COLO829 (cell line): ENCODE data around the gene CEP170.

Experiments used
- DNase-seq: peaks from one replicate; pipeline ENCODE4 v3.0.0; 2012; ENCODE audit warnings: low spot score

CEP170 gene

DNA sequence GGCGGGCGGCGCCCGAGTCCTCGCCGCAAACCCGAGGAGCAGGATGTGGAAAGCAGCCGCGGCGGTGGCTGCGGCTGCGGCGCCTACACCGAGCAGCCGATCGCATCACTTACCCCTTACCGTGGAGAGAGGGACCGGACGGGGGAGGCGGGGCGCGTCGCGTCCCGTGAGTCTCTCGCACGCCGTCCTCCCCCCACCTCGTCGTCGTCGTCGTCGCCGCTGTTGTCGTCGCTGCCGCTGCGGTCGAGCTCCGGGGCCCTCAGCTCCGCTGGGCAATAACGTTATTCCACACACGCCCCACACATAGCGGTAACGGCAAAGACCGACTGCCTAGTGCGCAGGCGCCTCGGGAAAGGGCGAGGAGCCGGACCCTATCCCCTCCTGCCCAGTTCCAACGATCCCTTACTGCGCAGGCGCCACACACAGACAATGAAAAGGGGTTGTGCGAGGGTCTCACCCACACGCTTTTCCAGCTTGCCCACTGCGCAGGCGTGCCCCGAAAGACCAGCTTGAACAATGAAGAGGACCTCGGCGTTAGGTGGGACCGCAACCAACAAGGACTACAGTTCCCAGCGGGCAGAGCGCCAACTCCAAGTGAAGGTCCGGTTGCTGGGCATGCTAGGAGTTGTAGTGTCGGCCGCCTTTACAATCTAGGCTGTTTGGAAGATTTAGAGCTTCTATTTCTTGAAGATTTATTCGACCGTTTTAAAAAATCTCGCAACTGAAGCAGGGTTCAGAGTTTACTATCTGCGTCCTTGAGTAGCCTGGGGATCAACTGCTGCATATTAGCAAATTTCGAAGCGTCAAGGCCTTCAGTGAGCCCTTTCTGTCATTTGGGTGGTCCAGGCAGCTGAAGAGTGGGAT lies at the start of gene CEP170:
Gene CEP170, minus strand, starts transcription at position 355 of the 864 bp plus-strand sequence. CDS start 30,001 bp downstream, outside the sequence.
- peak; percentile 99 for DNase-seq

DNA sequence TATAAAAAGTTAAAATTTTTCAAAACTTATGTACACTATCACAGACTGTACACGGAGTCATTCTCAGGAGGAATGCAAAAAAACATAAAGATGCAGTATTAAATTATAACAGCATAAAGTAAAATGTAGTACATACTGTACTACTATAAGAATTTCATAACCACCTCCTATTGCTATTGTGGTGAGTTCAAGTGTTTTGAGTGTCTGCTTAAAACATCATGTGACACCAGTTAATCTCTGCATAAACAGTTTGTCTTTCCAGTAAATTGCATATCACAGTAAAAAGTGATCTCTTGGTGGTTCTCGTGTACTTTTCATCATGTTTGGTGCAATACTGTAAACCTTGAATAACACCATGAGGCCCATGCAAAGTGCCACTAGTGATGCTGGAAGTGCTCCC lies 46.0 kb upstream of the CEP170 start:
- no peak for DNase-seq

DNA sequence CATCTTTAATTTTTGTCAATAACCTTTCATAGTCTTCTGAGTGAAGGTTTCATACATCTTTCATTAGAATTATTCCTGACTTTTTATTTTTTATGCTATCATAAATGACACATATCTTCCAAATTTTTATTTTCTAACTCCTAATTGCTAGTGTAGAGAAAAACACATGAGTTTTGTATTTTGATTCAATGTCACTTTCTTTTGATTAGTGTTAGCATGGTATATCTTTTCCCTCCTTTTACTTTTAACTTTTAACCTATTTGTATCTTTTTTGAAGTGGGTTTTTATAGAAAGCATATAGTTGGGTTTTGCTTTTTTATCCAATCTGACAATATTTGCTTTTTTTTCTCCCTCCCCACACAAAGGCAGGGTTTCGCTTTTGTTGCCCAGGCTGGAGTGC lies 44.0 kb upstream of the CEP170 start:
- DNase-seq: no peak

DNA sequence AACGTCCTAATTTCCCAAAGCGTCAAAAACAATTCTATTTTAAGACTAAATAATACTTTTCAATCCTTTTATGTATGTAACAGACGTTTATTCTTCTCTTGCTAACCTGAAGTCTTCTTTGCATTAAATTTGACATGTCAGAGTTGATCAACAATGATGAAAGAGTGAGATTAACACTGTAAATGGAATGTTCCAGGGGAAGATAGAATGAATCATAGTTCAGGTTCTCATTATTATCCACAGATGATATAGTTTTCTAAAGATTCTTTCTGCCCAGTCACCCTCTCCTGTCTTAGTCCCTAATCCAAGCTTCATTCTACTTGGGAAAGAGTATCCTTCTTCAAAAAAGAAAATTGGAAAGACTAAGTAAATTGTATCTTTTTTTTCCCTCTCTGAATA lies 39.6 kb upstream of the CEP170 start:
- no peak for DNase-seq

DNA sequence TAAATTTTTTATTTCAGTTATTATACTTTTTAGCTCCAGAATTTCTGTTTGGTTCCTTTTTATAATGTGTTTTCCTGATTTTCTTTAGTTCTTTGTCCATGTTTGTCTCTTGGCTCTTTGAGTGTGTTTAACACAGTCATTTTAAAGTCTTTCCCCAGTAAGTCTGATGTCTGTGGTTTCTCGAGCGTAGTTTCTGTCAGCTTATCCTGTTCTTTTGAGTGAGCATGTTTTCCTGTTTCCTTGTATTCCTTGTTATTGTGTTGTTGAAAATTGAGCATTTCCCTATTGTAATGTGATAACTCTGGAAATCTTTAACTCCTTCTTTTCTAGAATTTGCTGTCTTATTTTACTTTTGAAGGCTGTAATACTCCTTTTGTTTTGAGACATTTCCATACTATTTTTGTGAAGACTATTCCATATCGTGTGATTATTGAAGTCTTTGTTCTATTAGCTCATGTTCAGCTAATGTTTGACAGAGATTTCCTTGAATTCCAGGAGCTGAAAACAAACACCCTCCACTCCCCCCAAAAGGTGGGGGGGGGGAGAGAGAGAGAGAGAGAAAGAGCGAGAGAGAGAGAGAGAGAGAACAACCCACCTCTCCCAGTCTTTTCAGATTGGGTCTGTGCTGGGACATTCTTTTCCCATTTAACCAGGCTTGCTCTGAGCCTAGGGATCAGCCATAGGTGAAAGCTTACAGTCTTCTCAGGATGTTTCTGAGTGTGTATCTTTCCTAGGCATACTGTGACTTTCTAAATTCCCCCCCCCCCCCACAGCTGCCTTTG lies 39.1 kb upstream of the CEP170 start:
- no peak for DNase-seq

DNA sequence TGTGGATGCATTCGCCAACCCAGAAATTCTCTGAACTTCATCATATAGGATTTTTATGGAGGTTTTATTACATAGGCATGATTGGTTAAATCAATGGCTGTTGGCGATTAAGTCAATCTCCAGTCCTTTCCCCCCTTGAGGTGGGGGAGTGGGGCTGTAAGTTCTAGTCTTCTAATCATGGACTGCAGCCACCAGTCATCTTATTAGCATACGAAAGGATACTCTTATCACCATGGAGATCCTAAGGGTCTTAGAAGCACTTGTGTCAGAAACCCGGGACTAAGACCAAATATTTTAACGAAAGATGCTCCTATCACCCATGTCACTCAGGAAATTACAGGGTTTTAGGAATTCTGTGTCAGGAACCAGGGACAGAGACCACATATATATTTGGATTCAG lies 37.0 kb upstream of the CEP170 start:
- no peak for DNase-seq

DNA sequence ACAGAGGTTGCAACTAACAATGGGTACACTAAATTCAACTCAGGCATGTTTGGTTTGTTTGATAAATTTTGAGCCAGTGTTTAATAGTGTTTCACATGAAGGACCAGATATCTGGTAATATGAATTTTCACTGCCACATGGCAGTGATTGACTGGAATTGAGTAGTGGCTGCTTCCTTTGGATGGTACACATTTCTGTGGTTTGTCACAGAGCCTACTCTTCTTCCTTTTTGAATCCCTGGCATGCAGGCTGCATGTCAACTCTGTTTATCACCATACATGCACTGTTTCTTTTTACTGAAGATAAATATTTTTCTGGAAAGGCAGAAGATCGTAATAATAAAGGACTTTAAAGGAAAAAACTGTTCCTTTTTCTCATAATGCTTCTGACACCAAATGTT lies 36.2 kb upstream of the CEP170 start:
- DNase-seq: no peak

DNA sequence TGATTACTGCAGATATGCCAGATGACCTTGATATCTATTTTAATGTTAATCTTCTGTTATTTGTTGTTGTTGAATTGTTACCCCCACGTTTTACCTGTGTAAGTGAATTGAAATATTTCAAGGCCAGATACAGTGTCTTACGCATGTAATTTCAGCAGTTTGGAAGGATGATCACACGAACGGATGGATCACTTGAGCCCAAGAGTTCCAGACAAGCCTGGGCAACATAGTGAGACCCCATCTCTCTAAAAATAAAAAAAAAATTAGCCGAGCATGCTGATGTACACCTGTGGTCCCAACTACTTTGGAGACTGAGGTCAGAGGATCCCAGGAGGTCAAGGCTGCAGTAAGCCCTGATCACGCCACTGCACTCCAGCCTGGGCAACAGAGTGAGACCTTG lies 33.0 kb upstream of the CEP170 start:
- no peak for DNase-seq

DNA sequence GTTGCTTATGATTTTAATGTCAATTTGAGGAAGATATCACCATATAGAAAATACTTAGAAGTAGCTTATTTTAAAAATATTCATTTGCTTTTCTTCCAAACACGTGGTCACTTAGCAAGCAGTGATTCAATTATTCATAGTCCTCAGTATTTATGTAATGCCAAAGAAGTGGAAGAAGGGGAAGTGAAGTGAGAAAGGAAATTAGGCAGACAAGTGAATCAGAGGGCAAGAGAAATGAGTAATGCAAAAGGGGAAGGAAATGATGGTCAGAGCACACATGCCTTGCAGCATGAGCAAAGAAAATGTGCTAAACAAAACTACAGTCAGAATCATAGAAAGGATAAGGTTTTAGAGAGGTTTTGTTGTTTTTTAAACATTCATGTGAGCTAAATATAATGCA lies 32.6 kb upstream of the CEP170 start:
- peak; percentile 64 for DNase-seq

DNA sequence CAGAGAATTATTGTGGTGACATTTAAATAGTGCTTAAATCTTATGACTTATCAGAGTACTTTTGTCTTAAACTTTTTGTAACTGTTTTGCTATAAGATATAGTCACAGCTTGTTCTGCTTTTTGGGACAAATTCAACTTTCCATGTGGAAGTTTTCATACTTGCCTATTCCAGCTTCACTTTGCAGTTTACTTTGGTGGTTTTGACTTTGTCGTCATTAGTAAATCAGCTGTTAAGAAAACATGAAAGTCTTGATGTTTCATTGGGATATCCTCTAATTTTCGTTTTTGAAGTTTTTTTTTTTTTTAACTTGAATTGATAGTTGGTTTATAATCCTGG lies 32.0 kb upstream of the CEP170 start:
- DNase-seq: no peak

DNA sequence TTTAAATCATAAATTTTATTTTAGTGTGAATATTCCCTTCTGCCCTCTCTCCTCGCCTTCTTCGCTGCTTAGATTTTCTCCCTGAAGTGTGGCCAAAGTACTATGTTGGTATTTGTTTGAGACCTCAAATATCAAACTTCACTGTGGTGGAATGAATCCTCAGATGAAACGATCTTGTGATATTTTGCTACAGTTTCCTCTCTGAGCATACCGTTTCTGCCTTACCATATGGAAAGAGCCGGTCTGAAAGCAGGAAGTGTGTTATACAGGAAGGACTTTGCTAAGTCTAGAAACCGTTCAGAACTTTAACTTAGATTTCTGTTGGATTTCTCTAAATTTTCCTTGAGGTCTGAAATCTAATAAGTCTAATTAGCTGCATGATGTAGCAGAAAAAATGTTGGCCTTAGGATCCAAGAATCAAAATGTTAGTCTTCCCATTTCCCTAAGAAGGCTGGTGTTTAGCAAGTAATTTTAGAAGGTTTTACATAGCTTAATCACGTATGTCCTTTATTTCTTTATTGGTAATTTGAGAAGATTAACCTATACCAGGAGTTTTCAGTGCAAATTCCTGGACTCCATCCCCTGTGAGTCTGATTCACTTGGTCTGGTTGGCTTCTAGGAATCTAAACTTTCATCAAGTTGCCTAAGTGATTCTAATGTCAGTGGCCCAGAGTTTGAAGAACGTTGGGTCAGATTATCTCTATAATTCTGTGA lies 31.5 kb upstream of the CEP170 start:
- DNase-seq: no peak

DNA sequence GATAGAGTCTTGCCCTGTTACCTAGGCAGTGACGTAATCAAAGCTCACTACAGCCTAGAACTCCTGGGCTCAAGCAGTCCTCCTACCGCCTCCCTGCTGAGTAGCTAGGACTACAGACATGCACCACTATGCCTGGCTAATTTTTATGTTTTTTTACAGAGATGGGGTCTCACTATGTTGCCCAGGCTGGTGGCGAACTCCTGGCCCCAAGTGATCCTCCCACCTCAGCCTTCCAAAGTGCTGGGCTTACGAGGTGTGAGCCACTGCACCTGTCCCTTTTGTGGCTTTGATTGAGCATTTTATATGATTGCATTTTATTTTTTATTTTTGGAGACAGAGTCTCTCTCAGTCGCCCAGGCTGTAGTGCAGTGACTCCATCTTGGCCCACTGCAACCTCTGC lies 26.6 kb upstream of the CEP170 start:
- DNase-seq: no peak

DNA sequence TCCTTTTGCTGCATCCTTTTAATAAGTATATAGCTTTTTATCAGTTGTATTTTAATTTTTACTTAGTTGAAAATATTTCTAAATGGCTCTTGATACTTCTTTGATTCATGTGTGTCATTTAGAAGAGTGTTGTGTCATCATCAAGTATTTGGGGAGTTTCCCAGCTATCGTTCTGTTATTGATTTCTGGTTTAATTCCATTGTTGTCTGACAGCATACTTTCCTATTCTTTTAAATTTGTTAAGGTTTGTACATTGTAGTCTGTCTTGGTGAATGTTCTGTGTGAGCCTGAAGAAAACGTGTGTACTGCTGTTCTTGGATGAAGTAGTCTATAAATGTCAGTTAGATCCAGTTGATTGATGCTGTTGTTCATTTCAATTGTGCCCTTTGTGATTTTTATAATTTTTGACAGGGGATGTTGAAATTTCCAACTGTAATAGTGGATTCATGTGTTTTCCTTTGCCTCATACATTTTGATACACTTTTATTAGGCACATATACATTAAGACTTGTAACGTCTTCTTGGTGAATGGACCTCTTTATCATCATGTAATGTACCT lies 25.6 kb upstream of the CEP170 start:
- DNase-seq: no peak

DNA sequence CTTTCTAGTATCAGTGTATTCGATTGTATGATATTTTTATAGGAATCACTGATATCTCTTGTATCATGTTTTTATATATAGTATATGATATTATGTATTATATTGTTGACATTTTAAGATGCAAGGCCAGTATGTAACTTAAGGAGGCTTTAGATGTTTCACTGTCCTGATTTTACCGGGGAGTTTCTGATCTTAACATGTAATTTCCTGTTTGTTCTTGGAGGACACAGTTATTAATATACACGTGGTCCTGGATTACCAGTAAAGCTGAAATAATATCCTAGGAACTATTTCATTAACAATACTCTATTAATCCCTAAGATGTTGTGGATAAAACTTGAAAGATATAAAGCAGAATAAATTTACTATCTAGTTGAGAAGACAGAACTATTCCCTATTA lies 20.2 kb upstream of the CEP170 start:
- no peak for DNase-seq

DNA sequence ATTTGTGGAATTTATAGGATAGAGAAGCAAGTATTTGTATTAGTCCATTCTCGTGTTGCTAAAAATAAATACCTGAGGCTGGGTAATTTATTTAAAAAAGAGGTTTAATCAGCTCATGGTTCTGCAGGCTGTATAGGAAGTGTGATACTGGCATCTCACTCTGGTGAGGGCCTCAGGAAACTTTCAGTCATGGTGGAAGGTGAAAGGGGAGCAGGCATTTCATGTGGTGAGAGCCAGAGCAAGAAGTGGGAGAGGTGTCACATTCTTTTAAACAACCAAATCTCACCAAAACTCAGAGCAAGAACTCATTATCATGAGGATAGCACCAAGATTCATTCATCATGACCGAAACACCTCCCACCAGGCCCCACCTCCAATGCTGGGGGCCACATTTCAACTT lies 18.9 kb upstream of the CEP170 start:
- no peak for DNase-seq

DNA sequence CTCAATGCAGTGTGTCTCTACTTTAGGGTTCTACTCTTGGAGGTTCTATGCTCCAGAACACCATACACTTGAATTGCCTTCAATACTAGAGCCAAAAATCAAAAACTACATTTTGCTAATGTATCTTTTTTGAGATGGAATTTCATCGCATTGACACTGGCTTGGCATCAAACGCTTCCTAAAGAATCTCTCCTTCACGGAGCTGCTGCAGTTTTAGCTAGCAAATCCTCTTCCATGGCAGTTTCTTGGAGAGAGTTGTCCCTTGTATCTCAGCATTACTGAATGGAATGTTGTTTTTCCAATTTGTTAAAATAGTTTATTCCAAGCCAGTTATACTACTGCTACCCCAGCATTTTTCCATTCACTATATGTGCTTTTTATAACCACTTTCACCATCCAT lies 18.4 kb upstream of the CEP170 start:
- no peak for DNase-seq

DNA sequence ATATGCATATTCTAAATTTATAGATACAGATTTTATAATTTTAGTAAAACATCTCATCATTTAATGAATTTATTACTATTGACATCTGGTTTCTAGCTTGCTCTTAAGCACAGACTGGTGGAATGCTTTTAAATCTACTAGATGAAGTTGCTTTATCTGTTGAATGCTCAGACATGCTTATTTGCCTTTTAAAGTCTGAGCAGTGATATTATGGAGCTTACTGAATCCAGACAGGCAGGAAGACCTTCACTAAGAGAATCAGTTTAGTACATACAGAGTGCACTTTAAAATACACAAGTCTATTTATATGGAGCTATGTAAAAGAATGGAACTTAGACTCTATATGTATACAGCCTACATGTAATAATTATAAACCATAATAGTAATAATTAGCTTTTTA lies 17.3 kb upstream of the CEP170 start:
- DNase-seq: no peak

DNA sequence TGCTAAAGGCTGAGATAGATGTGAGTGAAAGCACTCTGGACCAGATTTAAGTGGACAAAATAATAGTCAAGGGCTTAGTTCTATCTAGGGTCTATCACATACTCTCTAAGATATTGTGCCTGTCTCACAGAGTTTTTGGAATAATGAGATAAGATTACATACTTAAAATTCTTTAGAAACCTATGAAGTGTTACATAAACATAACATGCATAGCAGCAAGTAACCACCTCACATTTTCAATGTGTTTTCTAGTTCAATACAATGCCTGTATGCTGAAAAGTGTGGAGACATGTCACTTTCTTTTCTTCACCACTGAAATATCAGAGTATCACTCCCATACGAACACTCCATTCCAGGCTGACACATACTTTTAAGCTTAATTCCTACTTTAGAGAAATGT lies 16.9 kb upstream of the CEP170 start:
- no peak for DNase-seq

DNA sequence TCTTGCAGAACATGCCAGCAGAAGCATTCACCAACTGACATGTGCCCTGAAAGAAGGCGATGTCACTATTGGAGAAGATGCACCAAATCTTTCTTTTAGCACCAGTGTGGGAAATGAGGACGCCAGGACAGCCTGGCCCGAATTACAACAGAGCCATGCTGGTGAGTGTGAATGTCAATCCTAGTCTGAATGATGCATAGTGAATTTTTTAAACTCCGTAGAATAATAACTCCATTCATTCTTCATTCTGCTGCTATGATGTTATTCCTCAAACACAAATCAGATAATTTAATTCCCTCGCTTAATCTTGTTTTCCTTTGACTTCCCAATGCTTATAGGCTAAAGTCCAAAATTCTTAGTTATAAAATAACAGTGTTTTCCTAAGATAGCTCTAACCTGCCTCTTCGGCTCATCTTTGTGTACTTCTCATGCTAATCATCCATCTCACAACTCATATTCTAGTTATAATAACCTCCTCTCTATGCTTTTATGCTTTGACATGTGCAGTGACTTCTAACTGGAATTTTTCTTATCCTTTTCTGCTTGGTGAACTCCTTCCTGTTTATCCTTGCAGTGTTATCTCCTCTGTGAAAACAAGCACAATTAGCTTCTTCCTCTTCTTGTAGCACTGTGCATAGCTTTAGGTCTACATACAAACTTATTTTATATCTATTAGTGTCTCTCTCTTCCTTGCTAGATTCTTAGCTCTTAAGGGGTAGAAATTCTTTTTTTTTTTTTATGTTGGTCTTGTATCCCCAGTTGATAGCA lies 15.2 kb upstream of the CEP170 start:
- DNase-seq: no peak

DNA sequence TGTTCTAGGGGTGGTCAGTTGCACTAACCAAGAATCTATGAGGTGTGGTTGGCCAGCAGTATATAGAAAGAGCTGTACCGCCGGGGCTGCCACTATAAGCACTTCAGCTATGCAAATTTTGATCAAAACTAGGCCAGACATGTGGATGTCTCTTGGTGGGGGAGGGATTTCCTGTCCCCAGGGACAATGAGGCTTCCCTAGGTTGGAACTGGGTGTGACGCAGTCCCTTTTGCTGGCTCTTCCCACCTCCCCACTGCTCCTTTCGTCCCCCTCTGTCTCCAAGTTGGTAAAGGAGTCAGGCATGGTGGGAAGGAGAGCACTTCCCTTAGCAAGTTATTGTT lies 14.3 kb upstream of the CEP170 start:
- no peak for DNase-seq

DNA sequence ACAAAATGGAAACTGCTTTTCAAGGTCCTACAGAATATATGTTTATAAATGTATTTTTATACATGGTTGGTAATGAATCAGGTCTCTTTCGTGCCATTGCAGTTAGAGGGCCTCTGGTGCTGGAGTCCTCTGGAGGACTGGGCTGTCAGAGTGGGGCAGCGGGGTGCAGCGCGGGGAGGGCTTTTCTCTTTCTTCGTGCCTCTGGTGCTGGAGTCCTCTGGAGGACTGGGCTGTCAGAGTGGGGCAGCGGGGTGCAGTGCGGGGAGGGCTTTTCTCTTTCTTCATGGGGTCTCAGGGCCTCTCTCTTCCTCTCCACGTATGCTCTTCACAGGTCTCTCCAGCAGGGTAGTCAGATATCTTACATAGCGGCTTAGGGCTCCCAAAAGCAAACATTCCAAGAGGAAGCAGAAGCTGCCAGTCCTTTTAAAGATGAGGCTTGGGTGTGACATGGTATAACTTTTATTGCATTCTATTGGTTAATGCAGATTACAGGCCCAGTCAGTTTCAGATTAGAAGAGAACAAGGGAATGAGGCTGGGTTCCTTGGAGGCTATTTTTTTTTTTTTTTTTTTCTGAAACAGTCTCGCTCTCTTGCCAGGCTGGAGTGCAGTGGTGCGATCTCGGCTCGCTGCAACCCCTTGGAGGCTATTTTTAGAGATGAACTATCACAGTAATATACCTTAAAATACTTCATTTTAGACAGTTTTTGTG lies 13.8 kb upstream of the CEP170 start:
- DNase-seq: no peak
